HepG2 (cell line): Measurements from ENCODE around the gene KTI12. TPM values are rescaled to one million over a fixed set of nuclear protein-coding genes. Genes with fewer than 3 reads are reported as not detected.

Experiments used
- ATAC-seq: fragments of 200-7000 bp; cut with Tn5 transposase; 3 replicates; pipeline ENCODE4 v1.9.1; 2020; ENCODE audit warnings: mild to moderate bottlenecking, moderate library complexity
- BruUV-seq: library from RNA; stranded (reverse); fragments of 400-500 nt; replicated peaks from 2 replicates; lab custom pipeline; 2021; lab: Mats Ljungman, UMichigan
- CTCF ChIA-PET: fragments of 300-600 bp; formaldehyde crosslinking; extraction: SDS; loops from one replicate; lab custom pipeline; 2021; ENCODE audit warnings: low total read pairs, inconsistent platforms, low intra/inter-chr PET ratio; lab: Yijun Ruan, JAX
- POLR2A ChIA-PET: fragments of 350-600 bp; sonication (Branson Sonifier 250); formaldehyde crosslinking; loops from one replicate; lab custom pipeline; 2020; ENCODE audit warnings: antibody characterized with exemption, inconsistent platforms; lab: Yijun Ruan, JAX
- DNase-seq: peaks from one replicate; pipeline ENCODE4 v3.0.0-alpha.2; 2015; ENCODE audit warnings: low spot score
- FAIRE-seq: peaks from 3 replicates; lab custom pipeline; 2011; peaks lifted over from hg19 to GRCh38; lab: Jason Lieb, UNC
- H2AFZ ChIP-seq: one replicate; pipeline ENCODE4 v1.6.1; 2011; ENCODE audit warnings: low read length, inconsistent platforms
- H3K27ac ChIP-seq: fragments of 300-600 bp; 3 replicates; pipeline ENCODE4 v1.8.0; 2011; ENCODE audit warnings: mixed run types, mild to moderate bottlenecking, mixed read lengths, low read length, inconsistent platforms; ENCODE audit not compliant: insufficient read depth; ENCODE audit errors: extremely low read length
- H3K27me3 ChIP-seq, 2 experiments: fragments of 200-600 bp in 1 of 2; 2 replicates in 1 of 2; 3 replicates in 1 of 2; pipeline versions ENCODE4 v1.6.0 to v1.8.0; 2011; ENCODE audit warnings: low read length in 2 of 2, mild to moderate bottlenecking in 2 of 2, moderate library complexity in 2 of 2, inconsistent platforms in 1 of 2; ENCODE audit not compliant: insufficient read depth in 2 of 2, control insufficient read depth in 1 of 2
- H3K36me3 ChIP-seq, 2 experiments: fragments of 200-600 bp in 1 of 2; replicated peaks in 1 of 2; 2 replicates in 1 of 2; 3 replicates in 1 of 2; pipeline versions ENCODE4 v1.5.1 to v1.8.0; 2011; ENCODE audit warnings: low read length in 2 of 2, inconsistent platforms in 1 of 2; ENCODE audit not compliant: insufficient read depth in 2 of 2, control insufficient read depth in 1 of 2
- H3K4me1 ChIP-seq: 2 replicates; pipeline ENCODE4 v1.5.1; 2012; ENCODE audit warnings: low read length, inconsistent platforms; ENCODE audit not compliant: insufficient read depth
- H3K4me2 ChIP-seq: 2 replicates; pipeline ENCODE4 v1.6.0; 2011; ENCODE audit warnings: low read depth, low read length, inconsistent platforms
- H3K4me3 ChIP-seq, 3 experiments: fragments of 200-600 bp in 1 of 3; sonication (generic), shearing (Covaris generic) in 1 of 3; replicated peaks in 1 of 3; 2 replicates each; pipeline ENCODE4 v1.5.1; 2011 to 2016; ENCODE audit warnings: low read length in 3 of 3, inconsistent platforms in 2 of 3, low read depth in 2 of 3, mild to moderate bottlenecking in 2 of 3, control low read depth in 1 of 3, mixed read lengths in 1 of 3; ENCODE audit not compliant: insufficient read depth in 1 of 3
- H3K79me2 ChIP-seq: one replicate; pipeline ENCODE4 v1.6.1; 2011; ENCODE audit warnings: low read length, inconsistent platforms; ENCODE audit not compliant: insufficient read depth
- H3K9ac ChIP-seq: 2 replicates; pipeline ENCODE4 v1.6.0; 2011; ENCODE audit warnings: mild to moderate bottlenecking, low read depth, low read length, inconsistent platforms; ENCODE audit not compliant: insufficient read depth
- H3K9me3 ChIP-seq: 2 replicates; pipeline ENCODE4 v1.5.1; 2012; ENCODE audit warnings: mild to moderate bottlenecking, low read length
- H4K20me1 ChIP-seq: 2 replicates; pipeline ENCODE4 v1.6.0; 2011; ENCODE audit warnings: inconsistent platforms, mild to moderate bottlenecking, low read length, moderate library complexity; ENCODE audit not compliant: insufficient read depth
- ARID2 ChIP-seq: sonication (generic); formaldehyde crosslinking; IDR thresholded peaks from 2 replicates; pipeline ENCODE4 v1.8.1; 2022; ENCODE audit warnings: mild to moderate bottlenecking, missing genetic modification reagents, borderline replicate concordance
- EEA1 ChIP-seq: sonication (generic); formaldehyde crosslinking; IDR thresholded peaks from 2 replicates; pipeline ENCODE4 v1.5.1; 2020; ENCODE audit warnings: mild to moderate bottlenecking, missing genetic modification reagents, borderline replicate concordance
- MLXIP ChIP-seq: sonication (generic); formaldehyde crosslinking; IDR thresholded peaks from 2 replicates; pipeline ENCODE4 v1.9.0; 2021; ENCODE audit warnings: missing genetic modification reagents, borderline replicate concordance
- NCOA2 ChIP-seq: sonication (generic); formaldehyde crosslinking; IDR thresholded peaks from 2 replicates; pipeline ENCODE4 v1.8.0; 2022; ENCODE audit warnings: inconsistent platforms
- ZNF800 ChIP-seq: sonication (generic); formaldehyde crosslinking; IDR thresholded peaks from 2 replicates; pipeline ENCODE4 v1.4.0; 2020; ENCODE audit warnings: missing genetic modification reagents
- WGBS: methylation state at CpG from one replicate; pipeline ENCODE4 v1.1.6; 2017; ENCODE audit warnings: low lambda C conversion rate; 5-methylcytosine and 5-hydroxymethylcytosine counted together
- in situ Hi-C: cut with HindIII; loops from 2 replicates; pipeline ENCODE4 v1.10.0; 2017; ENCODE audit warnings: low pct_unique_long_range_greater_than_20kb; ENCODE audit not compliant: extremely low pct_ligation_motif_present
- intact Hi-C: fragments of 100-400 bp; cut with micrococcal nuclease; formaldehyde crosslinking; loops from one replicate; pipeline ENCODE4 v1.10.0; 2022; ENCODE audit not compliant: unreplicated experiment
- polyA plus RNA-seq, 8 experiments: library from polyadenylated mRNA; depleted of rRNA in 3 of 8; stranded (reverse) in 7 of 8; unstranded in 1 of 8; fragments of >200 nt; fragmentation: Illumina TruSeq in 4 of 8; extraction: Trizol in 4 of 8; gene quantifications; 2 replicates each; pipeline versions ENCODE4 v1.2.1 to v1.2.3, GENCODE V29; 2011 to 2016; ENCODE audit warnings: low read depth in 4 of 8, missing spikeins in 1 of 8, mixed read lengths in 1 of 8; ENCODE audit not compliant: insufficient read depth in 1 of 8
- total RNA-seq, 5 experiments: library from RNA; depleted of rRNA; stranded (reverse); fragments of >200 nt; fragmentation: Illumina TruSeq; extraction: Trizol; gene quantifications; 2 replicates each; pipeline ENCODE4 v1.2.3, GENCODE V29; 2016; ENCODE audit warnings: low read depth in 1 of 5
- TF ChIP-seq, protein P1 (sequence below): IDR thresholded peaks from 2 replicates; pipeline ENCODE4 v1.6.1; 2016

The KTI12 gene
- total and polyA plus RNA-seq, 2 of the 13 experiments (the other 11 are each of a cell fraction or from before 2014, with no cell fraction given), result 7.4 to 10.2 TPM

DNA sequence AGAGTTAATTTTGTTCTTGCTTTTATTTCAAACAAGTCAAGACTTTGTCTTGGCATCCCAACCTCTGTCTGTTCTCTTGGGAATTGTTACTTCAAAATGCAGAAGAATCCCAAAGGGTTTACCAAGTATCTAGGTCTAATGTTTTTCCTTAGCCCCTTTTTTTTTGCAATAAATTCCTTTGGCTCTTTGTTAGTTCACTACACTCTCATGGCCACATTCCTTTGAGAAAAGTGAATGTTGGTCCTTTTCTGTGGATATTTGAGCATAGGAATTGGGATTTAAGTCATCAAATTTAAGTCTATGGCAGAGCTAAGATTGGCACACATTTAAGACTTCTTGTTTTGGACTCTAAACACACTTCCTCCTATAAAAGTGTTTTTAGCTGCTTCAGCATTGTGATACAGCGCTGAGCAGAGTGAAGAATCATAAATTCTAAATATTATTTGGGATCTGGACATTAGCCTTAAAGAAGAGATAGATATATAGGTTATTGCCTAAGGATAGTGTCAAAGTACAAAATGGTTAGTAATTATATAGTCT is 24.3 kb upstream of the KTI12 start:
- H3K9me3 ChIP-seq, result no peaks in the 10 kb centered on the region
- ATAC-seq (no peak), DNase-seq (no peak), FAIRE-seq (no peak)
- peak overlapping the region; percentile 81 for H3K4me2 ChIP-seq
- in situ Hi-C loops (no loop called here), intact Hi-C loops (no loop called here)
- peaks cover 76% of the 10 kb centered on the region for H3K79me2 ChIP-seq
- H3K27me3 ChIP-seq, result no peaks in the 10 kb centered on the region; a peak in 1 of 5 replicates
- H3K9ac ChIP-seq, result peak overlapping the region; percentile 88
- TF ChIP-seq ARID2 (CRISPR knock-in tag) (no peak), ZNF800 (no peak), NCOA2 (CRISPR knock-in tag) (no peak), MLXIP (CRISPR knock-in tag) (no peak), EEA1 (CRISPR knock-in tag) (no peak)
- TF ChIP-seq, protein P1, sequence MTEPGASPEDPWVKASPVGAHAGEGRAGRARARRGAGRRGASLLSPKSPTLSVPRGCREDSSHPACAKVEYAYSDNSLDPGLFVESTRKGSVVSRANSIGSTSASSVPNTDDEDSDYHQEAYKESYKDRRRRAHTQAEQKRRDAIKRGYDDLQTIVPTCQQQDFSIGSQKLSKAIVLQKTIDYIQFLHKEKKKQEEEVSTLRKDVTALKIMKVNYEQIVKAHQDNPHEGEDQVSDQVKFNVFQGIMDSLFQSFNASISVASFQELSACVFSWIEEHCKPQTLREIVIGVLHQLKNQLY (CRISPR knock-in tag), result no peak
- ChIA-PET POLR2A (interaction anchor here (2.3 to 5.3 kb wide), 2 partner anchors 15 to 22 kb away, joined by 7 to 80 read pairs; no protein-coding TSS in a partner anchor), CTCF (no interaction called here)
- H3K4me1 ChIP-seq, result peaks cover 47% of the 10 kb centered on the region
- no peak overlapping the region for H3K27ac ChIP-seq
- WGBS, result 100% methylated on average over 1 of the region's 1 CpG
- peaks cover 10 to 23% of the 10 kb centered on the region in 2 experiments for H3K36me3 ChIP-seq
- H3K4me3 ChIP-seq, result peak overlapping the region; percentile 85 to 89 (median 87); a peak in 5 of 6 replicates
- H2AFZ ChIP-seq, result no peak overlapping the region
- BruUV-seq, result no TSS peak
- peaks cover 26% of the 10 kb centered on the region for H4K20me1 ChIP-seq
